Stimulated activated CD4-positive, alpha-beta T cell treated with anti-CD3 and anti-CD28 coated beads, Interleukin-12 subunit alpha, Interleukin-12 subunit beta, amount 100 ng/mL, for 4 hours (primary cell): ENCODE data around the gene EHD1.

Experiments
- DNase-seq: peaks from one replicate; pipeline ENCODE4 v3.0.0-alpha.2; 2020

The EHD1 gene

GRCh38 chr11:64888729-64889511, 10.5 kb upstream of the EHD1 start:
- no peak for DNase-seq

- no peak for DNase-seq
Observed at GRCh38 chr11:64888406-64888728, 9.9 kb upstream of the EHD1 start.

GRCh38 chr11:64887757-64888405, 9.5 kb upstream of the EHD1 start:
- peak; percentile 86 for DNase-seq

DNA sequence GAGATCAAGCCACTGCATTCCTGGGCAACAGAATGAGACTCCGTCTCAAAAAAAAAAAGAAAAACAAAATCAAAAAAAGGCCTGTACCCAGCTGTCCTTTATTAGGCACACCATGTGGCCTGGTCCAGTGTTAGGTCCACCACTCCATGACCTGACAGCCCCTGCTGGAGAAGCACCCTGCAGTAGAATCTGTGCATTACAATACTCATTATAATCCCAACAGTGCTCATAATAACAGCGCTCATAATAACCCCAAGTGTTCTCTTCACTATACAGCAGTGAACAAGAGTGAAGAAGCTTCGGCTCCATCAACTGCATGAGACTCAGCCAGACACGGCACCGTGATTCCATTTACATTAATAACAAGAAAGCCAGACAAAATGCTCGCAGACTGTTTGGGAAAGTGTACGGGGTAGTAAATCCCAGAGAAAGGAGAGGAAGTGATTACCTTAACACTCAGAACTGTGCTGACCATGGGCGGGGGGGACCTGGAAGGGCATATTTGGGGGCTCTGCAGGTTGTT, 8.9 kb upstream of the EHD1 start:
- no peak for DNase-seq

- DNase-seq = no peak
Observed at GRCh38 chr11:64885367-64886286, 7.2 kb upstream of the EHD1 start.

- no peak for DNase-seq
Observed at GRCh38 chr11:64884019-64884418, 5.6 kb upstream of the EHD1 start.

DNA sequence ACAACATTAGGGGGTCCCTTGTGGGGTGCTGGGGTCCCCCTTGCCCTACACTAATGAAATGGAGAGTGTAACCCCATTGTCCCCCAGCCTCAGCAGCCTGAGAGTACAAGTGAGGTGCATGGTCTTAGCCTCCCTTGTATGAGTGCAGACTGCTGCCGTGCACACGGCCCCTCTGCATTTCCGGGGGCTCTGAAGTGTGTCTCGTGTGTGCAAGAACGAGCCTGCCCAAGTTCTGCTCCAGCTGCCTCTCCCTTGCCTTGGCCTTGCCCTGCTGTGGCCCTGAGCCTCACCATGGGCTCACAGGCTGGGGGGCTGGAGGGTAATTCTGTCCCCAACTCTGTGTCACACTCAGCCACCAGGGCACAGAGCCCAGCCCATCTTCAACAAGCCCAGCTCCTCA, 5.2 kb upstream of the EHD1 start:
- no peak for DNase-seq

- no peak for DNase-seq
Observed at GRCh38 chr11:64882243-64882642, 3.8 kb upstream of the EHD1 start.

DNA sequence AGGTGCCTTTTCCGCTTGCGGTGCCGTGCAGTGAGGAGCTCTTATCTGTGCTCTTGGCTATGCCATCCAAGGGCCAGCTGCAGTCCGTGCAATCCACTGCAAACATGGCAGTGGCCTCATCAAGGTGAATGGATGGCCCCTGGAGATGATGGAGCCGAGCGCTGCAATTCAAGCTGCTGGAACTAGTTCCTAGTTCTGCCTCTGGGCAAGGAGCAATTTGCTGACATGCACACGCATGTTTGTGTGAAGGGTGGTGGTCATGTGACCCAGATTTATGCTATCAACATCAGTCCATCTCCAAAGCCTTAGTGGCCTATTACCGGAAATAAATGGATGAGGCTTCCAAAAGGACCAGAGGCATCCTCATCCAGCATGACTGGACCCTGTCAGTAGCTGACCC, 3.1 kb upstream of the EHD1 start:
- no peak for DNase-seq

- DNase-seq = no peak
Observed at GRCh38 chr11:64880240-64881001, 2.0 kb upstream of the EHD1 start.

- no peak for DNase-seq
Observed at GRCh38 chr11:64879244-64879900, 951 bp upstream of the EHD1 start.

- no peak for DNase-seq
Observed at GRCh38 chr11:64878223-64878493, 263 bp downstream of the EHD1 start.

GRCh38 chr11:64877390-64878222, 815 bp downstream of the EHD1 start:
- DNase-seq = no peak

DNA sequence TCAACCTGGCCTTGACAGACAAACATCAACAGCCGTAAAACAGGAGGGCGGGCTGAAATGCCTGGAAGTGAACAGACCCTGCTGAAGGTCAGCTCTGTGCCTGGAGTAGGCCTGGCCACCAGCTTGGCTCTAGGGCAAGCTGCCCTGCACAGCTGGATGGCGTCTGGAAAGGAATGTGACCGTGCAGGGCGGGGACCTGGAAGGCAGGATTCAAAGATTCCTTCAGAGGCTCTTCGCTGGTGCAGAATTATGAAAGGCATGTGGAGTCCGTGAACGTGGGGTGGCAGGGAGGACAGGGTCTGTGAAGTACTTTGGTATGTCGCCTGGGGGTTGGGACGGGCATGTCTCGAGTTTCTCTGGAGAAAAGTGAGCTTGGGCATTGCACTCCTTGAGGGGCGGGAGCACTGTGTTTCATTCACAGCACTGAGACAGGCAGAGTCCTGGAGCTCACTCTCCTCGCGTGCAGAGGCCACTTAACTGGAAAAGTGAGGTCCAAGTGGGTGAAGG, 1.5 kb downstream of the EHD1 start:
- DNase-seq = no peak

DNA sequence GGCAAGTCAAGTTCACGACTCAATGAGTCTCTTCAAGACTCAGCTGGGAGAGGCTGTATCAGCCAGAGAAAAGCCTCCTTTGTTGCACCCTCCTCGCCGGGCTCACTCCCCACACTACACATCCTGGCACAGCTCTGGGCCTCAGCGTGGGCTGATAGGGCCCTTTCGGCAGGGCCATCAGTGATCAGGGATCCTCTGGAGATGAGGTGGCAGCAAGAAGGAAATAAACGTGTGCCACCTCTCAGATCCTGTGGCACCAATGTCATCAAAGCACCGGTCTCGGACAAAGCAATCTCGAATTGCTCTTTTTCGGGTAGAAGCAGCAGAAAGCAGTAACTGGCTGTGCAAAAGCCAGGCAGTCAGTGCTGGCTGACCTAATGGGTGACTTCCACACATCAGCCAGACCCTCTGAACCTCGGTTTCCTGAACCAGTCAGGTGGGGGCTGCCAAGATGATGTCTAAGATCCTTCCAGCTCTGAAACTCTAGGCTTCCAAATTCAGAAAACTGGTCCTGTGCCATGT, 2.1 kb downstream of the EHD1 start:
- no peak for DNase-seq

GRCh38 chr11:64875369-64876228, 2.8 kb downstream of the EHD1 start:
- no peak for DNase-seq

GRCh38 chr11:64874308-64875240, 3.8 kb downstream of the EHD1 start:
- no peak for DNase-seq

- DNase-seq = no peak
Observed at GRCh38 chr11:64872790-64873488, 5.5 kb downstream of the EHD1 start.
